K562 (cell line): ENCODE data around the gene KLHL8. TPM values are rescaled to one million over a fixed set of nuclear protein-coding genes. Genes with fewer than 3 reads are reported as not detected.

ENCODE experiments used
- ADNP ChIP-seq: fragments of 200-800 bp; sonication (Bioruptor generic); IDR thresholded peaks from 2 replicates; pipeline ENCODE4 v1.6.1; 2016; ENCODE audit warnings: missing genetic modification characterization, missing compliant biosample characterization
- CHCHD3 ChIP-seq: fragments of 250-450 bp; sonication (Bioruptor Pico); IDR thresholded peaks from 2 replicates; pipeline ENCODE4 v2.1.2; 2022; ENCODE audit warnings: mild to moderate bottlenecking
- CXXC5 ChIP-seq: fragments of 250-450 bp; sonication (Bioruptor Pico); IDR thresholded peaks from 2 replicates; pipeline ENCODE4 v1.8.0; 2022; ENCODE audit warnings: inconsistent platforms, mild to moderate bottlenecking, moderate library complexity
- ELF1 ChIP-seq: fragments of 200-800 bp; sonication (Bioruptor generic); IDR thresholded peaks from 2 replicates; pipeline ENCODE4 v1.6.1; 2016; ENCODE audit warnings: missing genetic modification characterization, missing compliant biosample characterization
- HMG20B ChIP-seq: fragments of 250-450 bp; sonication (Bioruptor Pico); IDR thresholded peaks from 2 replicates; pipeline ENCODE4 v1.5.0; 2021; ENCODE audit warnings: mild to moderate bottlenecking
- SREBF2 ChIP-seq: sonication (generic); formaldehyde crosslinking; IDR thresholded peaks from 2 replicates; pipeline ENCODE4 v1.4.0; 2020; ENCODE audit warnings: mild to moderate bottlenecking, missing genetic modification reagents
- ZBTB7A ChIP-seq: IDR thresholded peaks from 2 replicates; pipeline ENCODE4 v1.6.1; 2011; ENCODE audit warnings: low read depth, mild to moderate bottlenecking, low read length, moderate library complexity, borderline replicate concordance; ENCODE audit not compliant: control insufficient read depth
- ZNF140 ChIP-seq: fragments of 250-450 bp; sonication (Bioruptor Pico); IDR thresholded peaks from 2 replicates; pipeline ENCODE4 v1.8.0; 2021; ENCODE audit warnings: moderate library complexity, mild to moderate bottlenecking, inconsistent platforms
- ZNF583 ChIP-seq: fragments of 250-450 bp; sonication (Bioruptor Pico); IDR thresholded peaks from 2 replicates; pipeline ENCODE4 v1.4.0; 2020
- ZNF586 ChIP-seq: fragments of 450-650 bp; formaldehyde crosslinking; conservative IDR thresholded peaks from 2 replicates; pipeline ENCODE4 v1.4.0; 2020; ENCODE audit warnings: mild to moderate bottlenecking, moderate library complexity
- ZSCAN29 ChIP-seq: fragments of 450-650 bp; IDR thresholded peaks from 2 replicates; pipeline ENCODE4 v1.6.1; 2017
- polyA plus RNA-seq, 8 experiments: library from polyadenylated mRNA; depleted of rRNA in 4 of 8; stranded (reverse) in 5 of 8; unstranded in 3 of 8; fragments of >200 nt; fragmentation: Nextera tagmentation in 2 of 8; fragmentation: Illumina TruSeq in 1 of 8; extraction: Ambion mirVana in 2 of 8; extraction: Trizol in 1 of 8; gene quantifications; 2 replicates each; pipeline versions ENCODE4 v1.2.1 to v1.2.3, GENCODE V29; 2011 to 2014; ENCODE audit warnings: inconsistent platforms in 1 of 8, missing spikeins in 1 of 8
- total RNA-seq, 7 experiments: library from RNA; depleted of rRNA in 6 of 7; stranded (reverse); fragments of >200 nt in 6 of 7; fragmentation: Illumina TruSeq in 2 of 7; extraction: Trizol in 2 of 7; gene quantifications; 2 replicates each; pipeline versions ENCODE4 v1.2.1 to v1.2.3, GENCODE V29; 2011 to 2021; ENCODE audit warnings: low replicate concordance in 1 of 7
- TF ChIP-seq, protein P1 (sequence below), 3 experiments: IDR thresholded peaks in 2 of 3; conservative IDR thresholded peaks in 1 of 3; 2 replicates each; pipeline ENCODE4 v1.5.1; 2011 to 2012; ENCODE audit warnings: low read length in 3 of 3, mild to moderate bottlenecking in 3 of 3, control low read depth in 2 of 3, improper control_type of control experiment in 1 of 3, inconsistent platforms in 1 of 3, low read depth in 1 of 3, mixed read lengths in 1 of 3, moderate library complexity in 1 of 3; ENCODE audit not compliant: insufficient read depth in 2 of 3
- TF ChIP-seq, protein P2 (sequence below): fragments of 250-450 bp; sonication (Bioruptor Pico); IDR thresholded peaks from 2 replicates; pipeline ENCODE4 v1.5.0; 2021; ENCODE audit warnings: mild to moderate bottlenecking, moderate library complexity
- TF ChIP-seq, protein P3 (sequence below): sonication (generic); formaldehyde crosslinking; IDR thresholded peaks from 2 replicates; pipeline ENCODE4 v1.8.0; 2022; ENCODE audit warnings: mild to moderate bottlenecking, missing genetic modification reagents
- TF ChIP-seq, protein P4 (sequence below): IDR thresholded peaks from 2 replicates; pipeline ENCODE4 v1.6.1; 2011; ENCODE audit not compliant: insufficient read length; ENCODE audit errors: extremely low read depth
- TF ChIP-seq, protein P5 (sequence below): sonication (generic); formaldehyde crosslinking; IDR thresholded peaks from 2 replicates; pipeline ENCODE4 v1.8.0; 2022; ENCODE audit warnings: mild to moderate bottlenecking, missing genetic modification reagents

The KLHL8 gene
- total and polyA plus RNA-seq, 9 of the 15 experiments (the other 6 are each of a cell fraction or from before 2014, with no cell fraction given), result 8.7 to 25.3 (median 15.7) TPM

DNA sequence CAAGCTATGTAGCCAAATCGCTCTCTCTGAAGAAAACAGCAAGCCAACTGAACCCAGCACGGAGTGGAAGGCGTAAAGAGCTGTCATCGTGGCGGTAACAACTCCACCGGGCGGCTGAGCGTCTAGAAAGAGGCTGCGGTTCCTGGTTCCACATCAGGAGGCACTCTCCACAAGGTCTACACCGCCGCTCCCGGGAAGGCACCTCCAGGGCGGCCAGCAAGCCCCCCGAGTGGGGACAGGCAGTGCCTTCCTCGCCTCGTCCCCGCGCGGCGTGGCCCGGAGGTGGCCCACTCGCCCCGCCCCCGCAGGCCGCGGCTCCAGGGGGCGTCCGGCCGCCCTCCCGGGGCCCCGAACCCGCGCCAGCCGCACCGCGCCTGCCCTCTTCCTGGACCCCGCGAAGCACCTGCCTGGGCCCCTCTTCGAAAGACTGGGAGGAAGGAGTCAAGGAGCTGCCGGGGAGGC is 755 bp downstream of the KLHL8 start (continued):
- no peak for TF ChIP-seq SREBF2
- TF ChIP-seq ELF1 (tag), result 0 out of 2 replicates have a peak, but pooled peaks have one; percentile 33
- peak; percentile 94 for TF ChIP-seq ADNP (tag)
- TF ChIP-seq, protein P1, sequence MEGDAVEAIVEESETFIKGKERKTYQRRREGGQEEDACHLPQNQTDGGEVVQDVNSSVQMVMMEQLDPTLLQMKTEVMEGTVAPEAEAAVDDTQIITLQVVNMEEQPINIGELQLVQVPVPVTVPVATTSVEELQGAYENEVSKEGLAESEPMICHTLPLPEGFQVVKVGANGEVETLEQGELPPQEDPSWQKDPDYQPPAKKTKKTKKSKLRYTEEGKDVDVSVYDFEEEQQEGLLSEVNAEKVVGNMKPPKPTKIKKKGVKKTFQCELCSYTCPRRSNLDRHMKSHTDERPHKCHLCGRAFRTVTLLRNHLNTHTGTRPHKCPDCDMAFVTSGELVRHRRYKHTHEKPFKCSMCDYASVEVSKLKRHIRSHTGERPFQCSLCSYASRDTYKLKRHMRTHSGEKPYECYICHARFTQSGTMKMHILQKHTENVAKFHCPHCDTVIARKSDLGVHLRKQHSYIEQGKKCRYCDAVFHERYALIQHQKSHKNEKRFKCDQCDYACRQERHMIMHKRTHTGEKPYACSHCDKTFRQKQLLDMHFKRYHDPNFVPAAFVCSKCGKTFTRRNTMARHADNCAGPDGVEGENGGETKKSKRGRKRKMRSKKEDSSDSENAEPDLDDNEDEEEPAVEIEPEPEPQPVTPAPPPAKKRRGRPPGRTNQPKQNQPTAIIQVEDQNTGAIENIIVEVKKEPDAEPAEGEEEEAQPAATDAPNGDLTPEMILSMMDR (IDR thresholded peaks at IDR 0.05 in 2 of 3, conservative IDR thresholded peaks at IDR 0.05 in 1 of 3; ENCODE audit: insufficient read depth in 2 of 3, low read depth in 1 of 3, low read length in 3 of 3), result peak; percentile 45 to 54 (median 53); a peak in 5 of 6 replicates
- TF ChIP-seq ZBTB7A, result peak; percentile 21; the same call in 1 of the 2 replicates
- TF ChIP-seq, protein P2, sequence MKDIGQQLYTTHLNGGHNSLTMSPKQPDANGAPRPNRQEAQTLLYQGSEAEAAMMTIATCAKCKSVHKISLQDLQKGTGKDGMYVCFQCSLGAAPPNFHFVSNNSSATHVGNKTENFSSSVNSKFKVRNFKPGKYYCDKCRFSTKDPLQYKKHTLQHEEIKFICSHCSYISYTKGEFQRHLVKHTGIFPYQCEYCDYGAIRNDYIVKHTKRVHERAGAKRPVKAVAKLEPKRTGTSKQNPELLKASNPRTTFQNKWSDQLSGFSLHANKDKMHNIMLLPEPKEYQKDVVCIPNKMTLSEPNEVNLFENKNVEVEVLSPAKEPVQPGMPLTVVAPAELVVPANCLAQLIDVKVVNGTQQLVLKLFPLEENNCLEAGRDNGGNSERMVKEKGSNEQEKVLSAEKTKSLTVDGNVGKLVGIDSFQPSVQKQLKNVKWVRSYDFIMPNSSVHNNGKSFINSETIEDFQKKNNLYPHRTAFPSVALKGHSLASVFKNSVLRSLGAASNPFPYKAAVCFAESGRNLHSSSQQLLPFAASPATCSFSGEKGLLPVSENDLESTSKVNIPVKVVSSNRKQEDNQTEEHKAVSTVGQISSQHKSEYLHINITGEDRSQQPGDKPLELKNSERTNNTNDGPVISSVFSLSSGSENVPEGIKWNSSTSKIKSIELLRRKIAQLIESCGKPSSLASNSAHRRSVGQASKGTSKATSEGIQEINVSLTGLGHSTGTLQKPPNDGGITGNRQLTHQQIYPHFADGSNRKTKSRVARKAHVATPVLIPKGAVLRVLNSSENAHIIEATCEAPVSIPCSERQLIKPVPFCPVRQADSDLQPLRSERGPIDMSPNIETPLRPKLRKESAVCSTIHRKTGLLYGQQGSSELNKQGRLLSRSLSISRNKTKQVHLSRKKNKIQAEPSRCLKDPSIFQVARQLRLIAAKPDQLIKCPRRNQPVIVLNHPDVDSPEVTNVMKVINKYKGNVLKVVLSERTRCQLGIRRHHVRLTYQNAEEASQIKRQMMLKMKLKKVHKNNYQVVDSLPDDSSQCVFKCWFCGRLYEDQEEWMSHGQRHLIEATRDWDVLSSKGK (CRISPR knock-in tag), result no peak
- no peak for TF ChIP-seq ZNF140 (CRISPR knock-in tag)
- TF ChIP-seq, protein P3, sequence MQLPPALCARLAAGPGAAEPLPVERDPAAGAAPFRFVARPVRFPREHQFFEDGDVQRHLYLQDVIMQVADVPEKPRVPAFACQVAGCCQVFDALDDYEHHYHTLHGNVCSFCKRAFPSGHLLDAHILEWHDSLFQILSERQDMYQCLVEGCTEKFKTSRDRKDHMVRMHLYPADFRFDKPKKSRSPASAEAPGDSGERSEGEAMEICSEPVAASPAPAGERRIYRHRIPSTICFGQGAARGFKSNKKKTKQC (CRISPR knock-in tag), result no peak
- TF ChIP-seq, protein P4, sequence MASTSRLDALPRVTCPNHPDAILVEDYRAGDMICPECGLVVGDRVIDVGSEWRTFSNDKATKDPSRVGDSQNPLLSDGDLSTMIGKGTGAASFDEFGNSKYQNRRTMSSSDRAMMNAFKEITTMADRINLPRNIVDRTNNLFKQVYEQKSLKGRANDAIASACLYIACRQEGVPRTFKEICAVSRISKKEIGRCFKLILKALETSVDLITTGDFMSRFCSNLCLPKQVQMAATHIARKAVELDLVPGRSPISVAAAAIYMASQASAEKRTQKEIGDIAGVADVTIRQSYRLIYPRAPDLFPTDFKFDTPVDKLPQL, result no peak
- peak; percentile 12; the same call in 1 of the 2 replicates for TF ChIP-seq ZSCAN29
- TF ChIP-seq ZNF583 (CRISPR knock-in tag), result no peak
- TF ChIP-seq, protein P5, sequence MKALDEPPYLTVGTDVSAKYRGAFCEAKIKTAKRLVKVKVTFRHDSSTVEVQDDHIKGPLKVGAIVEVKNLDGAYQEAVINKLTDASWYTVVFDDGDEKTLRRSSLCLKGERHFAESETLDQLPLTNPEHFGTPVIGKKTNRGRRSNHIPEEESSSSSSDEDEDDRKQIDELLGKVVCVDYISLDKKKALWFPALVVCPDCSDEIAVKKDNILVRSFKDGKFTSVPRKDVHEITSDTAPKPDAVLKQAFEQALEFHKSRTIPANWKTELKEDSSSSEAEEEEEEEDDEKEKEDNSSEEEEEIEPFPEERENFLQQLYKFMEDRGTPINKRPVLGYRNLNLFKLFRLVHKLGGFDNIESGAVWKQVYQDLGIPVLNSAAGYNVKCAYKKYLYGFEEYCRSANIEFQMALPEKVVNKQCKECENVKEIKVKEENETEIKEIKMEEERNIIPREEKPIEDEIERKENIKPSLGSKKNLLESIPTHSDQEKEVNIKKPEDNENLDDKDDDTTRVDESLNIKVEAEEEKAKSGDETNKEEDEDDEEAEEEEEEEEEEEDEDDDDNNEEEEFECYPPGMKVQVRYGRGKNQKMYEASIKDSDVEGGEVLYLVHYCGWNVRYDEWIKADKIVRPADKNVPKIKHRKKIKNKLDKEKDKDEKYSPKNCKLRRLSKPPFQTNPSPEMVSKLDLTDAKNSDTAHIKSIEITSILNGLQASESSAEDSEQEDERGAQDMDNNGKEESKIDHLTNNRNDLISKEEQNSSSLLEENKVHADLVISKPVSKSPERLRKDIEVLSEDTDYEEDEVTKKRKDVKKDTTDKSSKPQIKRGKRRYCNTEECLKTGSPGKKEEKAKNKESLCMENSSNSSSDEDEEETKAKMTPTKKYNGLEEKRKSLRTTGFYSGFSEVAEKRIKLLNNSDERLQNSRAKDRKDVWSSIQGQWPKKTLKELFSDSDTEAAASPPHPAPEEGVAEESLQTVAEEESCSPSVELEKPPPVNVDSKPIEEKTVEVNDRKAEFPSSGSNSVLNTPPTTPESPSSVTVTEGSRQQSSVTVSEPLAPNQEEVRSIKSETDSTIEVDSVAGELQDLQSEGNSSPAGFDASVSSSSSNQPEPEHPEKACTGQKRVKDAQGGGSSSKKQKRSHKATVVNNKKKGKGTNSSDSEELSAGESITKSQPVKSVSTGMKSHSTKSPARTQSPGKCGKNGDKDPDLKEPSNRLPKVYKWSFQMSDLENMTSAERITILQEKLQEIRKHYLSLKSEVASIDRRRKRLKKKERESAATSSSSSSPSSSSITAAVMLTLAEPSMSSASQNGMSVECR (CRISPR knock-in tag), result 0 out of 2 replicates have a peak, but pooled peaks have one; percentile 79
- TF ChIP-seq ZNF586 (CRISPR knock-in tag), result no peak
- no peak for TF ChIP-seq HMG20B (CRISPR knock-in tag)
- TF ChIP-seq CHCHD3 (CRISPR knock-in tag), result no peak
- TF ChIP-seq CXXC5 (CRISPR knock-in tag), result no peak
